IMR-90 (cell line): ENCODE results near the gene CENPS. TPM values are rescaled to one million over a fixed set of nuclear protein-coding genes. Genes with fewer than 3 reads are reported as not detected.

Experiments
- ATAC-seq: fragments of 200-7000 bp; cut with Tn5 transposase; 2 replicates; pipeline ENCODE4 v1.9.1; 2020; ENCODE audit warnings: low read depth, mild to moderate bottlenecking, moderate library complexity
- BruUV-seq: library from RNA; stranded (reverse); fragments of 400-500 nt; replicated peaks from 2 replicates; lab custom pipeline; 2021; lab: Mats Ljungman, UMichigan
- CTCF ChIA-PET: fragments of 300-600 bp; formaldehyde crosslinking; extraction: SDS; loops from one replicate; lab custom pipeline; 2021; ENCODE audit warnings: antibody characterized with exemption; lab: Yijun Ruan, JAX
- POLR2A ChIA-PET: fragments of 300-600 bp; sonication (Branson Sonifier 250); formaldehyde crosslinking; loops from one replicate; lab custom pipeline; 2022; ENCODE audit warnings: antibody characterized with exemption; ENCODE audit not compliant: unreplicated experiment; lab: Charles Lee
- DNase-seq: peaks from one replicate; pipeline ENCODE4 v3.0.0; 2013
- H2AFZ ChIP-seq: replicated peaks from 2 replicates; pipeline ENCODE3; 2013; ENCODE audit warnings: low read length, mild to moderate bottlenecking; ENCODE audit not compliant: poor library complexity
- H2AK5ac ChIP-seq: 2 replicates; pipeline ENCODE4 v1.6.1; 2013; ENCODE audit warnings: low read depth, low read length, inconsistent platforms
- H2AK9ac ChIP-seq: replicated peaks from 2 replicates; pipeline ENCODE3; 2013; ENCODE audit warnings: mild to moderate bottlenecking, low read depth, low read length, moderate library complexity; ENCODE audit not compliant: poor library complexity
- H2BK120ac ChIP-seq: 2 replicates; pipeline ENCODE4 v1.6.1; 2013; ENCODE audit warnings: low read depth, low read length, inconsistent platforms
- H2BK15ac ChIP-seq: 3 replicates; pipeline ENCODE4 v1.6.1; 2013; ENCODE audit warnings: low read depth, low read length, inconsistent platforms
- H2BK20ac ChIP-seq: 2 replicates; pipeline ENCODE4 v1.6.1; 2013; ENCODE audit warnings: low read depth, mild to moderate bottlenecking, inconsistent platforms, low read length, moderate library complexity
- H2BK5ac ChIP-seq: 2 replicates; pipeline ENCODE4 v1.6.1; 2013; ENCODE audit warnings: mild to moderate bottlenecking, low read depth, low read length, inconsistent platforms; ENCODE audit not compliant: poor library complexity, severe bottlenecking
- H3K14ac ChIP-seq: replicated peaks from 2 replicates; pipeline ENCODE4 v1.6.1; 2013; ENCODE audit warnings: low read depth, low read length, inconsistent platforms
- H3K18ac ChIP-seq: 2 replicates; pipeline ENCODE4 v1.6.1; 2013; ENCODE audit warnings: low read depth, low read length, control low read depth
- H3K23ac ChIP-seq: 2 replicates; pipeline ENCODE4 v1.6.1; 2013; ENCODE audit warnings: low read depth, low read length, inconsistent platforms
- H3K27ac ChIP-seq: 2 replicates; pipeline ENCODE4 v1.5.1; 2013; ENCODE audit warnings: mild to moderate bottlenecking, control low read depth, low read length; ENCODE audit not compliant: insufficient read depth
- H3K27me3 ChIP-seq: 2 replicates; pipeline ENCODE4 v1.6.1; 2013; ENCODE audit warnings: low read length; ENCODE audit not compliant: control insufficient read depth, insufficient read depth
- H3K36me3 ChIP-seq: 2 replicates; pipeline ENCODE4 v1.6.1; 2013; ENCODE audit warnings: low read length, mixed read lengths; ENCODE audit not compliant: control insufficient read depth, insufficient read depth
- H3K4ac ChIP-seq: 2 replicates; pipeline ENCODE4 v1.6.1; 2013; ENCODE audit warnings: low read depth, low read length, inconsistent platforms
- H3K4me1 ChIP-seq: 2 replicates; pipeline ENCODE4 v1.6.1; 2013; ENCODE audit warnings: low read length, mixed read lengths; ENCODE audit not compliant: control insufficient read depth, insufficient read depth
- H3K4me2 ChIP-seq: 2 replicates; pipeline ENCODE4 v1.6.1; 2013; ENCODE audit warnings: low read depth, mild to moderate bottlenecking, control low read depth, low read length, moderate library complexity
- H3K4me3 ChIP-seq: 2 replicates; pipeline ENCODE4 v1.5.1; 2013; ENCODE audit warnings: low read depth, mild to moderate bottlenecking, control low read depth, low read length, moderate library complexity; ENCODE audit not compliant: insufficient read depth
- H3K56ac ChIP-seq: 2 replicates; pipeline ENCODE4 v1.6.1; 2013; ENCODE audit warnings: low read length, inconsistent platforms; ENCODE audit not compliant: insufficient read depth; ENCODE audit errors: extremely low read depth
- H3K79me1 ChIP-seq, 2 experiments: 2 replicates each; pipeline ENCODE4 v1.6.1; 2013; ENCODE audit warnings: low read length in 2 of 2, inconsistent platforms in 1 of 2, low read depth in 1 of 2
- H3K9ac ChIP-seq: 2 replicates; pipeline ENCODE4 v1.6.1; 2013; ENCODE audit warnings: low read depth, low read length, control low read depth
- H3K9me1 ChIP-seq: 2 replicates; pipeline ENCODE4 v1.6.1; 2013; ENCODE audit warnings: low read length, inconsistent platforms; ENCODE audit not compliant: insufficient read depth
- H3K9me3 ChIP-seq: 2 replicates; pipeline ENCODE4 v1.6.1; 2013; ENCODE audit warnings: low read length; ENCODE audit not compliant: control insufficient read depth, insufficient read depth
- H4K20me1 ChIP-seq: 2 replicates; pipeline ENCODE4 v1.6.1; 2013; ENCODE audit warnings: low read length, inconsistent platforms; ENCODE audit not compliant: insufficient read depth
- H4K5ac ChIP-seq: 2 replicates; pipeline ENCODE4 v1.6.1; 2013; ENCODE audit warnings: mild to moderate bottlenecking, low read depth, low read length, control low read depth
- H4K8ac ChIP-seq, 2 experiments: 2 replicates each; pipeline ENCODE4 v1.6.1; 2013; ENCODE audit warnings: low read depth in 2 of 2, low read length in 2 of 2, control low read depth in 1 of 2, inconsistent platforms in 1 of 2
- H4K91ac ChIP-seq: 2 replicates; pipeline ENCODE4 v1.6.1; 2013; ENCODE audit warnings: low read depth, low read length, inconsistent platforms; ENCODE audit not compliant: insufficient read depth
- BHLHE40 ChIP-seq: fragments of 150-350 bp; IDR thresholded peaks from 2 replicates; pipeline ENCODE4 v1.6.1; 2016; ENCODE audit warnings: mild to moderate bottlenecking, low read depth, low read length
- CEBPB ChIP-seq: IDR thresholded peaks from 2 replicates; pipeline ENCODE4 v1.6.1; 2012; ENCODE audit warnings: low read depth, low read length, improper control_type of control experiment
- CHD1 ChIP-seq: IDR thresholded peaks from 2 replicates; pipeline ENCODE4 v1.6.1; 2012; ENCODE audit warnings: low read depth, low read length, improper control_type of control experiment
- CTCF ChIP-seq: conservative IDR thresholded peaks from 2 replicates; pipeline ENCODE4 v1.5.1; 2012; ENCODE audit warnings: mild to moderate bottlenecking, low read depth, low read length, improper control_type of control experiment
- ELK1 ChIP-seq: fragments of 150-350 bp; IDR thresholded peaks from 2 replicates; pipeline ENCODE4 v1.6.1; 2016; ENCODE audit warnings: low read depth, mild to moderate bottlenecking, low read length, moderate library complexity, borderline replicate concordance
- FOS ChIP-seq: fragments of 150-350 bp; IDR thresholded peaks from 2 replicates; pipeline ENCODE4 v1.6.1; 2016; ENCODE audit warnings: low read depth, low read length
- MAFK ChIP-seq: IDR thresholded peaks from 2 replicates; pipeline ENCODE4 v1.6.1; 2012; ENCODE audit warnings: low read depth, low read length, improper control_type of control experiment
- MAZ ChIP-seq: IDR thresholded peaks from 2 replicates; pipeline ENCODE4 v1.6.1; 2012; ENCODE audit warnings: low read depth, mild to moderate bottlenecking, low read length, improper control_type of control experiment, moderate library complexity, borderline replicate concordance
- MXI1 ChIP-seq: IDR thresholded peaks from 2 replicates; pipeline ENCODE4 v1.6.1; 2012; ENCODE audit warnings: low read depth, mild to moderate bottlenecking, low read length, moderate library complexity, borderline replicate concordance
- NFE2L2 ChIP-seq: fragments of 150-350 bp; IDR thresholded peaks from 2 replicates; pipeline ENCODE4 v1.6.1; 2016; ENCODE audit warnings: low read depth, mild to moderate bottlenecking, low read length
- POLR2A ChIP-seq: IDR thresholded peaks from 2 replicates; pipeline ENCODE4 v1.6.1; 2012; ENCODE audit warnings: mild to moderate bottlenecking, low read depth, low read length
- RAD21 ChIP-seq: IDR thresholded peaks from 2 replicates; pipeline ENCODE4 v1.6.1; 2012; ENCODE audit warnings: low read length, improper control_type of control experiment
- RCOR1 ChIP-seq: IDR thresholded peaks from 2 replicates; pipeline ENCODE4 v1.6.1; 2012; ENCODE audit warnings: mild to moderate bottlenecking, low read length, improper control_type of control experiment; ENCODE audit not compliant: insufficient replicate concordance
- RFX5 ChIP-seq: IDR thresholded peaks from 2 replicates; pipeline ENCODE4 v1.8.0; 2012; ENCODE audit warnings: low read depth, mild to moderate bottlenecking, low read length, moderate library complexity
- SMC3 ChIP-seq: fragments of 150-350 bp; IDR thresholded peaks from 2 replicates; pipeline ENCODE4 v1.6.1; 2016; ENCODE audit warnings: low read depth, mild to moderate bottlenecking, antibody characterized with exemption, low read length, moderate library complexity
- USF2 ChIP-seq: fragments of 150-350 bp; IDR thresholded peaks from 2 replicates; pipeline ENCODE4 v1.6.1; 2017; ENCODE audit warnings: mild to moderate bottlenecking, antibody characterized with exemption, low read length, low read depth
- WGBS, 2 experiments: methylation state at CpG; one replicate each; pipeline versions ENCODE4 v1.1.5 to v1.1.7; 2013; ENCODE audit warnings: missing lambda C conversion rate in 2 of 2; ENCODE audit not compliant: insufficient read length in 1 of 2; ENCODE audit errors: extremely low coverage in 2 of 2; 5-methylcytosine and 5-hydroxymethylcytosine counted together
- dilution Hi-C: fragments of 300-500 bp; cut with HindIII; formaldehyde crosslinking; loops from one replicate; pipeline ENCODE4 v1.14.3; 2018; ENCODE audit warnings: low sequenced_read_pairs; ENCODE audit not compliant: unreplicated experiment
- in situ Hi-C: fragments of 300-500 bp; cut with MboI; formaldehyde crosslinking; loops from 3 replicates; pipeline ENCODE4 v1.14.3; 2019; ENCODE audit warnings: low sequenced_read_pairs, inconsistent platforms, mixed read lengths
- intact Hi-C: fragments of 100-400 bp; cut with micrococcal nuclease; formaldehyde crosslinking; loops from 2 replicates; pipeline ENCODE4 v1.10.0; 2022
- polyA plus RNA-seq, 3 experiments: library from polyadenylated mRNA; depleted of rRNA; stranded (reverse); fragments of >200 nt; gene quantifications; 2 replicates each; pipeline ENCODE4 v1.2.3, GENCODE V29; 2012; ENCODE audit warnings: low replicate concordance in 1 of 3
- total RNA-seq: library from RNA; depleted of rRNA; stranded (reverse); fragments of >200 nt; gene quantifications from 2 replicates; pipeline ENCODE4 v1.2.3, GENCODE V29; 2012

The CENPS gene
- total and polyA plus RNA-seq, 2 of the 4 experiments (the other 2 are of a cell fraction), result 9.9 to 12.3 TPM

GRCh38 chr1:10437052-10437451 is 6.8 kb downstream of the CENPS start:
- Histone ChIP-seq H3K18ac (no peak overlapping the region), H4K8ac (no peak overlapping the region), H2BK20ac (no peak overlapping the region), H3K4me3 (no peak overlapping the region), H3K56ac (no peak overlapping the region), H2AFZ (no peak overlapping the region), H2BK5ac (no peak overlapping the region), H3K9ac (no peak overlapping the region), H2BK120ac (no peak overlapping the region), H3K4me2 (no peak overlapping the region), H3K4ac (no peak overlapping the region), H3K4me1 (peaks cover 2% of the 10 kb centered on the region; the same call in 1 of the 2 replicates), H3K9me3 (no peaks in the 10 kb centered on the region), H3K14ac (no peak overlapping the region), H3K23ac (no peak overlapping the region), H3K9me1 (no peaks in the 10 kb centered on the region), H3K36me3 (peaks cover 2% of the 10 kb centered on the region), H4K20me1 (no peaks in the 10 kb centered on the region), H3K27ac (no peak overlapping the region), H2BK15ac (no peak overlapping the region), H4K91ac (no peak overlapping the region), H3K27me3 (no peaks in the 10 kb centered on the region), H3K79me1 (peaks cover 0 to 15% of the 10 kb centered on the region in 2 experiments; a peak in 2 of 4 replicates), H2AK9ac (no peak overlapping the region), H2AK5ac (no peak overlapping the region), H4K5ac (no peak overlapping the region)
- no TSS peak for BruUV-seq
- DNase-seq (no peak), ATAC-seq (no peak)
- dilution Hi-C loops, result no loop called here
- intact Hi-C loops, result no loop called here
- CTCF ChIA-PET, result interaction anchor here (0.6 kb wide), 1 partner anchor 32 kb away, joined by 6 read pairs; no protein-coding TSS in a partner anchor
- in situ Hi-C loops, result no loop called here
- WGBS, 2 experiments, result no CpG with 5 or more reads among the region's 1 CpG
- POLR2A ChIA-PET, result no interaction called here
- TF ChIP-seq CTCF (no peak), FOS (no peak), NFE2L2 (no peak), MXI1 (no peak), POLR2A (no peak), USF2 (no peak), RAD21 (no peak), RCOR1 (no peak), SMC3 (no peak), MAFK (no peak), CEBPB (no peak), RFX5 (no peak), BHLHE40 (no peak), ELK1 (no peak), CHD1 (no peak), MAZ (no peak)
